Measurements from ENCODE around the gene IL1RAPL2. TPM values are rescaled to one million over a fixed set of nuclear protein-coding genes. Genes with fewer than 3 reads are reported as not detected.

IL1RAPL2 gene
- total RNA-seq, 4 donors from 2014 or later = not detected

GRCh38 chrX:104929324-104929723 is 363.3 kb downstream of the IL1RAPL2 start:
- Histone ChIP-seq H3K4me1 (no peaks in the 10 kb centered on the region), H3K9me3 (no peaks in the 10 kb centered on the region), H3K27me3 (no peaks in the 10 kb centered on the region), H3K4me3 (replicated peaks in 1 of 3) (no peak overlapping the region), H3K36me3 (no peaks in the 10 kb centered on the region), H3K27ac (no peak overlapping the region)
- TF ChIP-seq, protein P1, sequence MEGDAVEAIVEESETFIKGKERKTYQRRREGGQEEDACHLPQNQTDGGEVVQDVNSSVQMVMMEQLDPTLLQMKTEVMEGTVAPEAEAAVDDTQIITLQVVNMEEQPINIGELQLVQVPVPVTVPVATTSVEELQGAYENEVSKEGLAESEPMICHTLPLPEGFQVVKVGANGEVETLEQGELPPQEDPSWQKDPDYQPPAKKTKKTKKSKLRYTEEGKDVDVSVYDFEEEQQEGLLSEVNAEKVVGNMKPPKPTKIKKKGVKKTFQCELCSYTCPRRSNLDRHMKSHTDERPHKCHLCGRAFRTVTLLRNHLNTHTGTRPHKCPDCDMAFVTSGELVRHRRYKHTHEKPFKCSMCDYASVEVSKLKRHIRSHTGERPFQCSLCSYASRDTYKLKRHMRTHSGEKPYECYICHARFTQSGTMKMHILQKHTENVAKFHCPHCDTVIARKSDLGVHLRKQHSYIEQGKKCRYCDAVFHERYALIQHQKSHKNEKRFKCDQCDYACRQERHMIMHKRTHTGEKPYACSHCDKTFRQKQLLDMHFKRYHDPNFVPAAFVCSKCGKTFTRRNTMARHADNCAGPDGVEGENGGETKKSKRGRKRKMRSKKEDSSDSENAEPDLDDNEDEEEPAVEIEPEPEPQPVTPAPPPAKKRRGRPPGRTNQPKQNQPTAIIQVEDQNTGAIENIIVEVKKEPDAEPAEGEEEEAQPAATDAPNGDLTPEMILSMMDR (IDR thresholded peaks at IDR 0.05) = no peak
- TF ChIP-seq POLR2A (IDR thresholded peaks at IDR 0.05) = no peak
- DNase-seq = peak in 1 of 2 donors; percentile 5
- WGBS, 2 donors = 26 to 37% methylated on average over 2 of the region's 2 CpGs
- intact Hi-C loops (cut with DNase I) = no loop called here

GRCh38 chrX:104935581-104935980 is 369.6 kb downstream of the IL1RAPL2 start:
- intact Hi-C loops (cut with DNase I) = no loop called here
- no peaks in the 10 kb centered on the region for H3K36me3 ChIP-seq
- H3K4me1 ChIP-seq = no peaks in the 10 kb centered on the region
- H3K27ac ChIP-seq = no peak overlapping the region
- 70 to 86% methylated on average over 2 of the region's 2 CpGs for WGBS, 2 donors
- no peaks in the 10 kb centered on the region for H3K9me3 ChIP-seq
- TF ChIP-seq, protein P1 (IDR thresholded peaks at IDR 0.05) = no peak
- no peak for TF ChIP-seq POLR2A (IDR thresholded peaks at IDR 0.05)
- no peak for DNase-seq
- H3K27me3 ChIP-seq = no peaks in the 10 kb centered on the region
- H3K4me3 ChIP-seq (replicated peaks in 1 of 3) = no peak overlapping the region

DNA sequence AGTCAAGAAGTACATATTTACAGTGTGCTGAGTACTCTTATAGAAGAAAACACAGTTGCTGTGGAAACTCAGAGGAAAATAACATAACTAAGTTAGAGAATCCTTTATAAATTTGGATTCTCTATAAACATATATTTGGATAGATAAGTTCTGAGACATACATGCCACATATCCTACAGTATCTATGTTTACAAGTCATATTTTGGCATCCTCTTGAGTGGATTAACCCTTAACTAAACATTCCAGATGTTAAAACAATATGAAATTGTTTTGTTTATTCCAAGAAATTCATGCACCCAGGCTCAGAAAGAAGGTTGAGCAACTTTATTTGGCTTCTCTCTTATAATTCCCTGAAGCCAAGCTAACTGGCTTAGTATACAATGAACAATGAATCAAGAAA is 387.3 kb downstream of the IL1RAPL2 start:
- H3K27me3 ChIP-seq = no peaks in the 10 kb centered on the region
- no peak for TF ChIP-seq POLR2A (IDR thresholded peaks at IDR 0.05)
- TF ChIP-seq, protein P1 (IDR thresholded peaks at IDR 0.05) = no peak
- H3K36me3 ChIP-seq = no peaks in the 10 kb centered on the region
- intact Hi-C loops (cut with DNase I) = no loop called here
- no peak overlapping the region for H3K4me3 ChIP-seq (replicated peaks in 1 of 3)
- H3K27ac ChIP-seq = no peak overlapping the region
- H3K9me3 ChIP-seq = no peaks in the 10 kb centered on the region
- DNase-seq = no peak
- H3K4me1 ChIP-seq = no peaks in the 10 kb centered on the region

DNA sequence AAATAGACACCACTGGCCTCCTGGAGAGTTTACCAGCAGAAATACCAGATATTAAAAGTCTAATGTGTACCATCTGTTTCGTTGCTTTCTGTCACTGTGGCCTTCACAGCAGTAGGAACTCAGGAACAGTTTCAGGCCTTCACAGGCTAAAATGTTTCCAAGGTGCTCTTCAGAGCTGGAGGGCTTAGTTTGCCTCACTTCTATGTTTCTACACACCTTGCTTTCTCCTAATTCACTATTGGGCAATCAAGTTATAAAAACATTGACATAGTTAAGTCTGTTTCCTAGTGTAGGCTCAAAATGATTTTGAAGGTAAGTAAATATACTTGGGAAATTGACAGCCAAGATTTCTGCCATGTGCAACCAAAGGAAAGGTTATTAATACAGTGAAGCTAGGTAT is 395.9 kb downstream of the IL1RAPL2 start:
- Histone ChIP-seq H3K27me3 (no peaks in the 10 kb centered on the region), H3K4me1 (no peaks in the 10 kb centered on the region), H3K4me3 (replicated peaks in 1 of 3) (no peak overlapping the region), H3K27ac (no peak overlapping the region), H3K9me3 (no peaks in the 10 kb centered on the region), H3K36me3 (no peaks in the 10 kb centered on the region)
- WGBS, 2 donors = 38 to 73% methylated on average over 1 of the region's 1 CpG
- intact Hi-C loops (cut with DNase I) = no loop called here
- no peak for DNase-seq
- TF ChIP-seq, protein P1 (IDR thresholded peaks at IDR 0.05) = no peak
- no peak for TF ChIP-seq POLR2A (IDR thresholded peaks at IDR 0.05)

- H3K36me3 ChIP-seq = no peaks in the 10 kb centered on the region
- no peak overlapping the region for H3K27ac ChIP-seq
- intact Hi-C loops (cut with DNase I) = no loop called here
- no peak for TF ChIP-seq POLR2A (IDR thresholded peaks at IDR 0.05)
- TF ChIP-seq, protein P1 (IDR thresholded peaks at IDR 0.05) = no peak
- no peaks in the 10 kb centered on the region for H3K27me3 ChIP-seq
- no peaks in the 10 kb centered on the region for H3K9me3 ChIP-seq
- no peak overlapping the region for H3K4me3 ChIP-seq (replicated peaks in 1 of 3)
- no peaks in the 10 kb centered on the region for H3K4me1 ChIP-seq
- no peak for DNase-seq
Observed at GRCh38 chrX:104968241-104968640, 402.2 kb downstream of the IL1RAPL2 start.

Data from thyroid gland (tissue), 4 donors.